Kidney (tissue), 14 donors: Measurements from ENCODE around the gene TMEM44. TPM values are rescaled to one million over a fixed set of nuclear protein-coding genes. Genes with fewer than 3 reads are reported as not detected.

ENCODE experiments used
- DNase-seq, 5 donors: peaks; one replicate each; pipeline ENCODE4 v3.0.0-alpha.2; 2013 to 2020
- FAIRE-seq: peaks from 2 replicates; lab custom pipeline; 2012; peaks lifted over from hg19 to GRCh38; lab: Jason Lieb, UNC
- H3K27ac ChIP-seq, 2 donors: one replicate each; pipeline ENCODE4 v1.7.0; 2013; ENCODE audit warnings: low read depth in 2 of 2, low read length in 2 of 2, inconsistent platforms in 1 of 2
- H3K27me3 ChIP-seq: one replicate; pipeline ENCODE4 v1.7.1; 2013; ENCODE audit warnings: low read length, inconsistent platforms; ENCODE audit not compliant: control insufficient read depth, insufficient read depth
- H3K36me3 ChIP-seq, 3 donors: one replicate each; pipeline versions ENCODE4 v1.7.0 to v1.7.1; 2013; ENCODE audit warnings: low read length in 3 of 3, control low read depth in 1 of 3, inconsistent platforms in 1 of 3; ENCODE audit not compliant: insufficient read depth in 3 of 3, control insufficient read depth in 2 of 3
- H3K4me1 ChIP-seq, 3 donors: one replicate each; pipeline versions ENCODE4 v1.7.0 to v1.7.1; 2013; ENCODE audit warnings: low read length in 3 of 3, inconsistent platforms in 1 of 3, low read depth in 1 of 3; ENCODE audit not compliant: control insufficient read depth in 2 of 3, insufficient read depth in 2 of 3
- H3K4me3 ChIP-seq, 3 donors: one replicate each; pipeline versions ENCODE4 v1.7.0 to v1.8.1; 2013; ENCODE audit warnings: low read length in 3 of 3, control low read depth in 1 of 3, inconsistent platforms in 1 of 3
- H3K9ac ChIP-seq, 3 donors: one replicate each; pipeline versions ENCODE4 v1.7.0 to v1.7.1; 2013; ENCODE audit warnings: low read length in 3 of 3, control low read depth in 1 of 3, inconsistent platforms in 1 of 3
- H3K9me3 ChIP-seq, 3 donors: one replicate each; pipeline versions ENCODE4 v1.7.0 to v1.7.1; 2013; ENCODE audit warnings: low read length in 3 of 3, control low read depth in 1 of 3, inconsistent platforms in 1 of 3; ENCODE audit not compliant: control insufficient read depth in 2 of 3, insufficient read depth in 1 of 3
- CTCF ChIP-seq: IDR thresholded peaks from 3 replicates; pipeline ENCODE4 v1.5.1; 2012; ENCODE audit warnings: mild to moderate bottlenecking, moderate library complexity, borderline replicate concordance; ENCODE audit not compliant: insufficient read depth; ENCODE audit errors: extremely low read depth
- intact Hi-C: fragments of 100-400 bp; cut with DNase I; formaldehyde crosslinking; loops from one replicate; pipeline ENCODE4 v1.11.1; 2022
- polyA plus RNA-seq: library from polyadenylated mRNA; stranded (reverse); fragments of 350-450 nt; fragmentation: Illumina TruSeq; extraction: RNeasy Lipid Tissue Mini Kit (QIAGEN cat#74804); gene quantifications from one replicate; pipeline ENCODE4 v1.2.3, GENCODE V29; 2014; ENCODE audit warnings: low read depth, low replicate concordance; ENCODE audit not compliant: insufficient read depth
- total RNA-seq: library from RNA; stranded (reverse); fragmentation: NEBNext Ultra II Directional; extraction: Animal tissue kit (Norgen Biotek cat#: 25700); gene quantifications from one replicate; pipeline ENCODE4 v1.2.1, GENCODE V29; 2021
- donor health status: control.
- donor health status: control.
- donor health status: control.
- donor health status: control.
- donor health status: control.
- donor health status: DM: yes; HTN: yes; CAD: no.
- donor health status: Normal renal cell carcinoma (clear cell type).

Gene TMEM44
- total and polyA plus RNA-seq, 2 donors from 2014 or later = 7.0 to 15.7 TPM

- no peak for FAIRE-seq
- Histone ChIP-seq H3K4me3 (no peak overlapping the region), H3K36me3 (no peaks in the 10 kb centered on the region), H3K4me1 (no peaks in the 10 kb centered on the region), H3K27ac (no peak overlapping the region), H3K9me3 (no peaks in the 10 kb centered on the region), H3K9ac (no peak overlapping the region), H3K27me3 (no peaks in the 10 kb centered on the region)
- TF ChIP-seq CTCF = no peak
- intact Hi-C loops = no loop called here
- DNase-seq = no peak
These were observed 80.8 kb downstream of the TMEM44 start for GRCh38 chr3:194552327-194552949.

- Histone ChIP-seq H3K27ac (no peak overlapping the region), H3K36me3 (no peaks in the 10 kb centered on the region), H3K4me1 (no peaks in the 10 kb centered on the region), H3K9ac (no peak overlapping the region), H3K9me3 (no peaks in the 10 kb centered on the region), H3K27me3 (no peaks in the 10 kb centered on the region), H3K4me3 (no peak overlapping the region)
- DNase-seq (no peak), FAIRE-seq (no peak)
- intact Hi-C loops = no loop called here
- no peak for TF ChIP-seq CTCF
These were observed 83.4 kb downstream of the TMEM44 start for GRCh38 chr3:194549853-194550252.

- no peak overlapping the region for H3K27ac ChIP-seq
- H3K36me3 ChIP-seq = no peaks in the 10 kb centered on the region
- no peak overlapping the region for H3K4me3 ChIP-seq
- H3K27me3 ChIP-seq = no peaks in the 10 kb centered on the region
- intact Hi-C loops = no loop called here
- DNase-seq (peak in 2 of 5 donors; percentile 25 to 58), FAIRE-seq (no peak)
- H3K4me1 ChIP-seq = no peaks in the 10 kb centered on the region
- no peaks in the 10 kb centered on the region for H3K9me3 ChIP-seq
- no peak overlapping the region for H3K9ac ChIP-seq
- no peak for TF ChIP-seq CTCF
These were observed 84.6 kb downstream of the TMEM44 start for GRCh38 chr3:194548346-194549321.
